Lung (tissue), 13 donors: ENCODE data around the gene SEPTIN1. TPM values are rescaled to one million over a fixed set of nuclear protein-coding genes. Genes with fewer than 3 reads are reported as not detected.
"Not testable (repeated sequence)": the region's sequence is repeated elsewhere in the genome, so short reads cannot be mapped to it uniquely, and the experiment has no call there.

ENCODE experiments used
- ATAC-seq: fragments of 200-7000 bp; cut with Tn5 transposase; one replicate; pipeline ENCODE4 v1.9.1; 2020; ENCODE audit warnings: moderate number of reproducible peaks; ENCODE audit not compliant: insufficient read depth, low FRiP score
- DNase-seq, 3 donors: peaks; one replicate each; pipeline ENCODE4 v3.0.0-alpha.2; 2013 to 2017
- H3K27ac ChIP-seq, 2 donors: one replicate each; pipeline ENCODE4 v1.5.1; 2013; ENCODE audit warnings: mild to moderate bottlenecking in 2 of 2, moderate library complexity in 2 of 2, control low read depth in 1 of 2, inconsistent platforms in 1 of 2, low read depth in 1 of 2, low read length in 1 of 2
- H3K27me3 ChIP-seq, 3 donors: one replicate each; pipeline ENCODE4 v1.5.1; 2013; ENCODE audit warnings: low read length in 2 of 3; ENCODE audit not compliant: control insufficient read depth in 3 of 3, insufficient read depth in 3 of 3
- H3K36me3 ChIP-seq, 4 donors: one replicate each; pipeline ENCODE4 v1.5.1; 2013; ENCODE audit warnings: low read length in 4 of 4, mild to moderate bottlenecking in 1 of 4, moderate library complexity in 1 of 4; ENCODE audit not compliant: control insufficient read depth in 4 of 4, insufficient read depth in 4 of 4
- H3K4me1 ChIP-seq, 5 donors: one replicate each; pipeline ENCODE4 v1.5.1; 2013; ENCODE audit warnings: low read length in 5 of 5, mild to moderate bottlenecking in 2 of 5, moderate library complexity in 1 of 5; ENCODE audit not compliant: control insufficient read depth in 5 of 5, insufficient read depth in 5 of 5
- H3K4me3 ChIP-seq: one replicate; pipeline ENCODE4 v1.5.1; 2013; ENCODE audit warnings: mild to moderate bottlenecking, control low read depth, moderate library complexity
- H3K9ac ChIP-seq, 2 donors: one replicate each; pipeline ENCODE4 v1.5.1; 2013; ENCODE audit warnings: low read length in 2 of 2, control low read depth in 1 of 2; ENCODE audit not compliant: insufficient read depth in 1 of 2
- H3K9me3 ChIP-seq, 4 donors: one replicate each; pipeline ENCODE4 v1.5.1; 2013; ENCODE audit warnings: low read length in 3 of 4, mild to moderate bottlenecking in 1 of 4, moderate library complexity in 1 of 4; ENCODE audit not compliant: control insufficient read depth in 4 of 4, insufficient read depth in 3 of 4
- CTCF ChIP-seq: IDR thresholded peaks from 2 replicates; pipeline ENCODE4 v1.5.1; 2012; ENCODE audit warnings: mild to moderate bottlenecking; ENCODE audit errors: control extremely low read depth, extremely low read depth
- WGBS, 2 donors: extraction: QIAGEN DNeasy Blood & Tissue Kit; methylation state at CpG; one replicate each; pipeline ENCODE4 v1.1.7; 2013; 5-methylcytosine and 5-hydroxymethylcytosine counted together
- polyA plus RNA-seq, 2 donors: library from polyadenylated mRNA; stranded (reverse); fragments of 200-250 nt; gene quantifications; one replicate each; pipeline ENCODE4 v1.2.1, GENCODE V29; 2013
- small RNA-seq: library from RNA; depleted of rRNA; stranded (forward); fragments of <200 nt; gene quantifications from one replicate; pipeline ENCODE3, GENCODE V24; 2014; ENCODE audit warnings: low replicate concordance
- total RNA-seq, 2 donors: library from RNA; depleted of rRNA in 1 of 2; stranded (reverse); fragments of >200 nt in 1 of 2; gene quantifications; one replicate each; pipeline ENCODE4 v1.2.1, GENCODE V29; 2014 to 2021
- donor health status: control.
- donor health status: control.
- donor health status: Bipolar disorder and iron deficiency.
- donor health status: healthy.
- donor health status: DM: yes; HTN: yes; CAD: no.

SEPTIN1 gene
- total and polyA plus RNA-seq, 4 donors = 3.3 to 7.3 (median 5.2) TPM

DNA sequence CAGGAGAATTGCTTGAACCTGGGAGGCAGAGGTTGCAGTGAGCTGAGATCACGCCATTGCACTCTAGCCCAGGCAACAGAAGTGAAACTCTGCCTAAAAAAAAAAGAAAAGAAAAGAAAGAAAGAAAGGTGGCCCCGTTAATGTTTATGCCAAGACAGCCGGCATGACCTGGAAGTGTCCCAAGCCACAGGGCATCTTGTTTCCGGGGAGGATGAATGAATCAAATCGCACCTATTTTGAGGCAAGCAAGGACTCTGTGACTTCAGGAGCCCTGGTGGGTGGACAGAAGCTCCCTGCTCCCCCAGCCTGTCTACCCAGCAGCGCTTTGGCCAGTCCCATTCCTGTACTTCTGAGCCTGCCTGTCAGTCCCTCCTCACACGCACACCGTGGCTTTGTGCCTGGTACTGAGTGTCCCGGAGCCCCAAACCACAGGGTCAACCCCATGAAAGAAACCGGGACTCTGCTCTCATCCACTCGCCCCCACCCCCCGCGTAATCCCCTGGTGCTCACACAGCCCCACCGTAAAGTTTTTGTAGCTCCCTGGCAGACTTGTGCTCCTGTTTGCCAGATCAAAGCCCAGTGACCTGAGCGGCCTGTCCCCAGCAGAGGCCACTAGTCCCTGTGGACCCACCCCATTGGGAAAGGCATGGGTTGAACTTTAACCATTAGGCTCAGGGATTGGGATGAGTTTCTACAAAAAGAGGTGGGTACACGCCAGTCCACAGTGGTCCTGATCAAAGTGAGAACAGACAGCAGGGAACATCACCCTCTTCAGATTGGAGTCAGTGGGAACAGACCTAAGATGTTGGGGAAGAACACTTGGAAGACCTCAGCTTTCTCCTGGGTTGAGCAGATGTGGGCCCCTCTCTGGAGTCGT, 46.5 kb downstream of the SEPTIN1 start:
- DNase-seq = peak in 1 of 3 donors; percentile 22
- Histone ChIP-seq H3K4me3 (peak overlapping the region; percentile 25), H3K9ac (peak overlapping the region in 1 of 2 donors; percentile 32)

DNA sequence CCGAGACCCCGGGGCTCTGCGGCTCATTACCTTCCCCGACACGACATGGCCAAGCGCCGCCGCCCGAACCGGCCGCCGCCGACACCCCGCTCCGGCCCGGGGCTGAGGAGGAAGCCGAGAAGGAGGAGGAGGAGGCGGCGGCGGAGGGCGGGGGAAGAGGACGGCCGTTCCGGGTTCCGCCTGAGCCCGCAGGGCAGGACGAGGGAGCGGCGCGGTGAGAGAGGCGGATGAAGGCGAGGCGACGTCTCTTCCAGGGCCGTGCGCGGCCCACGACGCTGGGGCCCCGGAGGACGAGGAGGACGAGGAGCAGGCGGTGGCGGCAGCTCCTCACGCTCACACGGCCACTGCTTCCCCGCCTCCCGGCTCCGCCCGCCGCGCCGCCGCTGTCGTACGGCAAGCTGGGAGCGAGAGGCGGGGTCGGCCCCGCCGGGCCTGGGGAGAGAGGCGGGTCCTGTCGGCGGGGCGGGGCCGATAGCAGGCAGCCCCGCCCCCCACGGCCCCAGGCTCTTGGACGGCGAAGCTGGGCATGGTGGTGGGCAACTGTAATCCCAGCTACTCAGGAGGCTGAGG, 47.2 kb downstream of the SEPTIN1 start:
- WGBS, 2 donors = 0 to 1% methylated on average over 48 to 70 of the region's 70 CpGs
- Histone ChIP-seq H3K4me3 (peak overlapping the region; percentile 90), H3K27ac (peak overlapping the region; percentile 100), H3K9ac (peak overlapping the region in 1 of 2 donors; percentile 32)
- DNase-seq = peak; percentile 81 to 88 (median 86)
- not testable (repeated sequence) for H3K9me3 ChIP-seq, H3K4me1 ChIP-seq, H3K36me3 ChIP-seq, H3K27me3 ChIP-seq
- ATAC-seq = peak; percentile 90

More for the DNA sequence above, 46.5 kb downstream of the SEPTIN1 start:
- no peaks in the 10 kb centered on the region for H3K36me3 ChIP-seq
- H3K9me3 ChIP-seq = no peaks in the 10 kb centered on the region
- no peaks in the 10 kb centered on the region for H3K27me3 ChIP-seq
- ATAC-seq = no peak
- 43 to 47% methylated on average over 17 of the region's 17 CpGs for WGBS, 2 donors
- TF ChIP-seq CTCF = no peak
- H3K4me1 ChIP-seq = peaks cover 0 to 6% (median 3%) of the 10 kb centered on the region in 5 donors
- peak overlapping the region; percentile 68 to 100 for H3K27ac ChIP-seq

GRCh38 chr16:30334473-30334989, 47.8 kb downstream of the SEPTIN1 start:
- Histone ChIP-seq H3K4me3 (peak overlapping the region; percentile 49), H3K27ac (peak overlapping the region; percentile 100)
- ATAC-seq (peak; percentile 96), DNase-seq (peak; percentile 78 to 84 (median 81))
- not testable (repeated sequence) for H3K9ac ChIP-seq, H3K27me3 ChIP-seq, H3K9me3 ChIP-seq, H3K36me3 ChIP-seq, H3K4me1 ChIP-seq
- 0 to 1% methylated on average over 16 to 26 of the region's 33 CpGs for WGBS, 2 donors

Small RNA genes within 50 kb of the gene (small RNA-seq; reads per million reads assigned to genes)
- 0.15 reads per million for gene RF00406

Other genes with a start within 250 kb of the SEPTIN1 start
- 100 to 1,000 TPM in 1 of 2 donors, 10 to 100 TPM in 1; 47.7 to 143 TPM for gene CORO1A, start 199.0 kb downstream of the SEPTIN1 start, total RNA-seq
- 100 to 1,000 TPM in 1 of 2 donors, 10 to 100 TPM in 1; 41.8 to 419 TPM for gene CORO1A, start 199.0 kb downstream of the SEPTIN1 start, polyA plus RNA-seq
- gene BOLA2B, start 188.9 kb downstream of the SEPTIN1 start, total RNA-seq = 100 to 1,000 TPM in 1 of 2 donors, 1 to 10 TPM in 1; 9.8 to 111 TPM
- 100 to 1,000 TPM; 253 to 320 TPM for gene BOLA2B, start 188.9 kb downstream of the SEPTIN1 start, polyA plus RNA-seq
- 10 to 100 TPM; 24.0 to 96.0 TPM for gene SLX1A, start 188.7 kb downstream of the SEPTIN1 start, total RNA-seq
- 10 to 100 TPM; 63.4 to 86.8 TPM for gene SLX1A, start 188.7 kb downstream of the SEPTIN1 start, polyA plus RNA-seq
- gene SULT1A3, start 183.3 kb downstream of the SEPTIN1 start, total RNA-seq = 10 to 100 TPM; 16.3 to 22.4 TPM
- 10 to 100 TPM in 1 of 2 donors, 1 to 10 TPM in 1; 8.3 to 32.8 TPM for gene SULT1A3, start 183.3 kb downstream of the SEPTIN1 start, polyA plus RNA-seq
- gene NPIPB13, start 134.1 kb downstream of the SEPTIN1 start, total RNA-seq = 10 to 100 TPM in 1 of 2 donors, 1 to 10 TPM in 1; 8.4 to 22.9 TPM
- 1 to 10 TPM; 3.5 to 4.7 TPM for gene NPIPB13, start 134.1 kb downstream of the SEPTIN1 start, polyA plus RNA-seq
- 10 to 100 TPM; 37.5 to 69.8 TPM for gene CD2BP2, start 27.3 kb downstream of the SEPTIN1 start, total RNA-seq
- gene CD2BP2, start 27.3 kb downstream of the SEPTIN1 start, polyA plus RNA-seq = 10 to 100 TPM; 43.5 to 49.1 TPM
- gene TBC1D10B, start 12.1 kb downstream of the SEPTIN1 start, total RNA-seq = 10 to 100 TPM; 31.7 to 43.6 TPM
- 10 to 100 TPM; 26.9 to 27.8 TPM for gene TBC1D10B, start 12.1 kb downstream of the SEPTIN1 start, polyA plus RNA-seq
- gene MYL11, start 7.8 kb downstream of the SEPTIN1 start, total RNA-seq = not detected
- 1 to 10 TPM in 1 of 2 donors, under 1 TPM in 1; 0.44 to 3.9 TPM for gene MYL11, start 7.8 kb downstream of the SEPTIN1 start, polyA plus RNA-seq
- 1 to 10 TPM; 5.3 to 8.0 TPM for gene ZNF48, start 12.9 kb upstream of the SEPTIN1 start, total RNA-seq
- gene ZNF48, start 12.9 kb upstream of the SEPTIN1 start, polyA plus RNA-seq = 1 to 10 TPM; 4.2 to 4.7 TPM
- 1 to 10 TPM; 3.0 to 7.2 TPM for gene ZNF771, start 25.0 kb upstream of the SEPTIN1 start, total RNA-seq
- gene ZNF771, start 25.0 kb upstream of the SEPTIN1 start, polyA plus RNA-seq = 1 to 10 TPM; 3.3 to 5.4 TPM
- gene DCTPP1, start 47.5 kb upstream of the SEPTIN1 start, total RNA-seq = 10 to 100 TPM; 13.2 to 33.8 TPM
- gene DCTPP1, start 47.5 kb upstream of the SEPTIN1 start, polyA plus RNA-seq = 10 to 100 TPM; 20.3 to 50.9 TPM
- gene SEPHS2, start 63.3 kb upstream of the SEPTIN1 start, total RNA-seq = 10 to 100 TPM; 17.1 to 54.5 TPM
- gene SEPHS2, start 63.3 kb upstream of the SEPTIN1 start, polyA plus RNA-seq = 10 to 100 TPM; 37.5 to 68.6 TPM
- 10 to 100 TPM; 14.4 to 48.1 TPM for gene ITGAL, start 90.2 kb upstream of the SEPTIN1 start, total RNA-seq
- gene ITGAL, start 90.2 kb upstream of the SEPTIN1 start, polyA plus RNA-seq = 10 to 100 TPM; 15.2 to 32.8 TPM
- gene ZNF768, start 144.0 kb upstream of the SEPTIN1 start, total RNA-seq = 10 to 100 TPM; 17.9 to 33.9 TPM
- 10 to 100 TPM; 20.0 to 45.1 TPM for gene ZNF768, start 144.0 kb upstream of the SEPTIN1 start, polyA plus RNA-seq
- 10 to 100 TPM; 11.2 to 11.7 TPM for gene ZNF747, start 152.3 kb upstream of the SEPTIN1 start, total RNA-seq
- gene ZNF747, start 152.3 kb upstream of the SEPTIN1 start, polyA plus RNA-seq = 1 to 10 TPM; 7.1 to 7.2 TPM
- gene ZNF764, start 175.8 kb upstream of the SEPTIN1 start, total RNA-seq = 10 to 100 TPM; 10.4 to 12.6 TPM
- 1 to 10 TPM; 4.9 to 6.1 TPM for gene ZNF764, start 175.8 kb upstream of the SEPTIN1 start, polyA plus RNA-seq
- gene ZNF688, start 189.2 kb upstream of the SEPTIN1 start, total RNA-seq = 10 to 100 TPM in 1 of 2 donors, 1 to 10 TPM in 1; 8.6 to 22.6 TPM
- gene ZNF688, start 189.2 kb upstream of the SEPTIN1 start, polyA plus RNA-seq = 10 to 100 TPM; 10.5 to 23.3 TPM
- gene ZNF785, start 203.1 kb upstream of the SEPTIN1 start, total RNA-seq = 10 to 100 TPM; 13.9 to 15.5 TPM
- 1 to 10 TPM; 4.0 to 5.5 TPM for gene ZNF785, start 203.1 kb upstream of the SEPTIN1 start, polyA plus RNA-seq
- 1 to 10 TPM; 4.4 to 9.5 TPM for gene ZNF689, start 227.8 kb upstream of the SEPTIN1 start, total RNA-seq
- 1 to 10 TPM; 3.0 to 5.1 TPM for gene ZNF689, start 227.8 kb upstream of the SEPTIN1 start, polyA plus RNA-seq